Ishikawa (cell line): Measurements from ENCODE around the gene NOTCH1.

ENCODE experiments used
- EGR1 ChIP-seq: IDR thresholded peaks from 2 replicates; pipeline ENCODE4 v1.6.1; 2012
- FOXM1 ChIP-seq: IDR thresholded peaks from 2 replicates; pipeline ENCODE4 v1.6.1; 2012; ENCODE audit warnings: low read depth, borderline replicate concordance
- TAF1 ChIP-seq: IDR thresholded peaks from 2 replicates; pipeline ENCODE4 v1.6.1; 2012; ENCODE audit warnings: low read depth, mild to moderate bottlenecking
- YY1 ChIP-seq: IDR thresholded peaks from 2 replicates; pipeline ENCODE4 v1.6.1; 2012; ENCODE audit warnings: low read depth
- TF ChIP-seq, protein P1 (sequence below): IDR thresholded peaks from 2 replicates; pipeline ENCODE4 v1.6.1; 2012; ENCODE audit warnings: low read depth, mild to moderate bottlenecking

DNA sequence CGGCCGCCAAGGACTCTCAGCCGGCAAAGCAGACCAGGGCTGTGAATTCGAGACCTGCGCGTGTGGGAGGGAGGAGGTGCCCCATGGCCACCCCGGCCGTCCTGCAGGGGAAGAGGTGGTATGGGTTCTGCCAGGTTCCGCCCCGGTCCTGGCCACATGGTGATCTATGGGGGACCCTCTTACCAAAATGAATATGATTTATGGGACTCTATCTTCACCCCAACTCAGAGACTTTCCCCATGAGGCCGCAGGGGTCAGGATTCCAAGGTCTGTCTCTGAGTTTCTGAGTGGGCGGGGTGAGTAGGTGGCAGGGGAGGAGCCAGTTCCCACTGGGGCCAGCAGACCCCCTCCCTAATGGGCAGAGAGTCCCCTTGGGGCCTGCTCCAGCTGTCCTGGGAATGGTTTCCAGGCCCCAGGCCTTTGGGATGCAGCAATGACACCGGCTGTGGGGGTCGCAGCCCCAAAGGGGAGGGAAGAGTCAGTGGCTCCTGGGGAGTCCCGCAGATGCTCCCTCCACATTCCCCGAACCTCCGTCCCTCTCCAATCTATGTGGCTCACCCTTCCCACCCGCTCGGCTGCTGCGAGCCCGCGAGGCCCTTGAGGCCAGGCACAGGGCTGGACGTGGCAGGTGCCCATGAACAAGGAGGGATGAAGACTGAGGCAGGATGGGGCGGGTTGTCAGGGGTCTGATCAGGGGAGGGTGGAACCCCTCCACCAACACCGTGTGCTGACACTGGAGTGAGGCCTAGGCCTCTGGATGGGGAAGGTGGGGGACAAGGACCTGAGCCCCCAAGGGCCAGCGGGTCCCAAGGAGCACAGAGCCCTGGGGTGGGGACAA, 20.1 kb upstream of the NOTCH1 start:
- no peak for TF ChIP-seq TAF1
- TF ChIP-seq FOXM1 = no peak
- TF ChIP-seq YY1 = no peak
- TF ChIP-seq, protein P1, sequence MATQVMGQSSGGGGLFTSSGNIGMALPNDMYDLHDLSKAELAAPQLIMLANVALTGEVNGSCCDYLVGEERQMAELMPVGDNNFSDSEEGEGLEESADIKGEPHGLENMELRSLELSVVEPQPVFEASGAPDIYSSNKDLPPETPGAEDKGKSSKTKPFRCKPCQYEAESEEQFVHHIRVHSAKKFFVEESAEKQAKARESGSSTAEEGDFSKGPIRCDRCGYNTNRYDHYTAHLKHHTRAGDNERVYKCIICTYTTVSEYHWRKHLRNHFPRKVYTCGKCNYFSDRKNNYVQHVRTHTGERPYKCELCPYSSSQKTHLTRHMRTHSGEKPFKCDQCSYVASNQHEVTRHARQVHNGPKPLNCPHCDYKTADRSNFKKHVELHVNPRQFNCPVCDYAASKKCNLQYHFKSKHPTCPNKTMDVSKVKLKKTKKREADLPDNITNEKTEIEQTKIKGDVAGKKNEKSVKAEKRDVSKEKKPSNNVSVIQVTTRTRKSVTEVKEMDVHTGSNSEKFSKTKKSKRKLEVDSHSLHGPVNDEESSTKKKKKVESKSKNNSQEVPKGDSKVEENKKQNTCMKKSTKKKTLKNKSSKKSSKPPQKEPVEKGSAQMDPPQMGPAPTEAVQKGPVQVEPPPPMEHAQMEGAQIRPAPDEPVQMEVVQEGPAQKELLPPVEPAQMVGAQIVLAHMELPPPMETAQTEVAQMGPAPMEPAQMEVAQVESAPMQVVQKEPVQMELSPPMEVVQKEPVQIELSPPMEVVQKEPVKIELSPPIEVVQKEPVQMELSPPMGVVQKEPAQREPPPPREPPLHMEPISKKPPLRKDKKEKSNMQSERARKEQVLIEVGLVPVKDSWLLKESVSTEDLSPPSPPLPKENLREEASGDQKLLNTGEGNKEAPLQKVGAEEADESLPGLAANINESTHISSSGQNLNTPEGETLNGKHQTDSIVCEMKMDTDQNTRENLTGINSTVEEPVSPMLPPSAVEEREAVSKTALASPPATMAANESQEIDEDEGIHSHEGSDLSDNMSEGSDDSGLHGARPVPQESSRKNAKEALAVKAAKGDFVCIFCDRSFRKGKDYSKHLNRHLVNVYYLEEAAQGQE = no peak
- TF ChIP-seq EGR1 = no peak
